ENCODE data around the gene PLXNA4.

- no peak for TF ChIP-seq CTCF (conservative IDR thresholded peaks at IDR 0.05)
- no peak for TF ChIP-seq EZH2 (IDR thresholded peaks at IDR 0.05; ENCODE audit: low read depth)
Measured at GRCh38 chr7:132503415-132503814, 72.9 kb downstream of the PLXNA4 start.

Data from PC-9 (cell line).